ENCODE measurements around the gene BOC. TPM values are rescaled to one million over a fixed set of nuclear protein-coding genes. Genes with fewer than 3 reads are reported as not detected.

BOC gene
- polyA plus RNA-seq, 1 experiment = 17.7 TPM

DNA sequence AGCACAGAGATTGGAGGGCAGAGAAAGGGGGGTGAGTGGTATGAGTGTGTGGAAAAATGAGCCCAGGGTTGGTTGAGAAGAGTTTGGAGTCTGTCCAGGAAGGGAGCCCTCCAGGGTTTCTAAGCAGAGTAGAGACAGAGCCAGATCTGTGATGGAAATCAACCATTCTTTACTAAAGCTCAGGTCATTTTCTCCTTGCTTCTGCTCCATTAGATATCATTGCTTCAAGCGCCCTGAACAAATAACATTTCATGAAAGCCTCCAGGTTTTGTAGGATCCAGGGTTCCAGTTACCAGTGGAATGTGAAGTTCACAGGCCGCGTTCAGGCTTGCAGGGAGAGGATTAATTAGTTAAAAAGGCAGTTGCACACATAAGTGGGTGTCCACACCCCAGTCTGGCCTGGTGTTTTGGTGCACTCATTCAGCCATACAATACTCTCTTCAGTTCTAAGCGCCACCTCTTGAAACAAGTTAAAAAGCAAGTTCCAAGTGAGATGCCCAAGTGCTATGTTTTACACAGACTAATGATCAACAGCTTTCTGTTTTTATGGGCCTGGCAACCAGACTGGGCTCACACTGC is 16.4 kb upstream of the BOC start:
- POLR2A ChIA-PET = no interaction called here
- no peak for DNase-seq (ENCODE audit: low read depth)
- CTCF ChIA-PET = interaction anchor here (1.0 to 1.2 kb wide), 2 partner anchors 12 to 47 kb away, joined by 4 read pairs; no protein-coding TSS in a partner anchor

DNA sequence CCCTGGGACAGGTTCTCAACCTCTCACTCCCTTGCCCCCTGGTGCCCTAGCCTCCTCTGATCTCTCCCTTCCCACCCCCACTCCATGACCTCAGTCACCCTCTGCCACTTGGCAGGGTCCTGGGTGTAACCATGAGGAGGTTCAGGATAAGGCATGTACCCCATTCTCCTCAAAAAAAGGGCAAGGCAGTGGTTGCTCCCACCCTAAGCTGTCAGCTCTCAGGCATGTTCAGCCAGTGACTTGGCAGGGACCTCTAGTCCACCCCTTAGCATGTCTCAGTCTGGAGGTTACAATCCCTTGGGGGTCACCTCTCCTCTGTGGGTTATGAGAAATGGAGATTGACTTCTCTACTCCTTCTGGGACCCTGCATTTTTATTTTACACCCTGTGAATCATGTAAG is 11.0 kb upstream of the BOC start:
- Histone ChIP-seq H3K4me3 (ENCODE audit: low read depth, low read length) (no peak overlapping the region), H3K27me3 (ENCODE audit: control insufficient read depth, insufficient read depth, low read length) (peaks cover 3% of the 10 kb centered on the region), H3K36me3 (ENCODE audit: control insufficient read depth, insufficient read depth, low read length) (no peaks in the 10 kb centered on the region)
- ChIA-PET CTCF (interaction anchor here (1.1 to 1.4 kb wide), 2 partner anchors 11 to 64 kb away, joined by 4 read pairs; no protein-coding TSS in a partner anchor), POLR2A (no interaction called here)
- DNase-seq (ENCODE audit: low read depth) = no peak
- TF ChIP-seq, protein P1, sequence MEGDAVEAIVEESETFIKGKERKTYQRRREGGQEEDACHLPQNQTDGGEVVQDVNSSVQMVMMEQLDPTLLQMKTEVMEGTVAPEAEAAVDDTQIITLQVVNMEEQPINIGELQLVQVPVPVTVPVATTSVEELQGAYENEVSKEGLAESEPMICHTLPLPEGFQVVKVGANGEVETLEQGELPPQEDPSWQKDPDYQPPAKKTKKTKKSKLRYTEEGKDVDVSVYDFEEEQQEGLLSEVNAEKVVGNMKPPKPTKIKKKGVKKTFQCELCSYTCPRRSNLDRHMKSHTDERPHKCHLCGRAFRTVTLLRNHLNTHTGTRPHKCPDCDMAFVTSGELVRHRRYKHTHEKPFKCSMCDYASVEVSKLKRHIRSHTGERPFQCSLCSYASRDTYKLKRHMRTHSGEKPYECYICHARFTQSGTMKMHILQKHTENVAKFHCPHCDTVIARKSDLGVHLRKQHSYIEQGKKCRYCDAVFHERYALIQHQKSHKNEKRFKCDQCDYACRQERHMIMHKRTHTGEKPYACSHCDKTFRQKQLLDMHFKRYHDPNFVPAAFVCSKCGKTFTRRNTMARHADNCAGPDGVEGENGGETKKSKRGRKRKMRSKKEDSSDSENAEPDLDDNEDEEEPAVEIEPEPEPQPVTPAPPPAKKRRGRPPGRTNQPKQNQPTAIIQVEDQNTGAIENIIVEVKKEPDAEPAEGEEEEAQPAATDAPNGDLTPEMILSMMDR (IDR thresholded peaks at IDR 0.05; ENCODE audit: insufficient read depth, low read depth, low read length) = no peak

More for the DNA sequence above, 16.4 kb upstream of the BOC start:
- Histone ChIP-seq H3K27me3 (ENCODE audit: control insufficient read depth, insufficient read depth, low read length) (no peaks in the 10 kb centered on the region), H3K4me3 (ENCODE audit: low read depth, low read length) (no peak overlapping the region), H3K36me3 (ENCODE audit: control insufficient read depth, insufficient read depth, low read length) (no peaks in the 10 kb centered on the region)
- TF ChIP-seq, protein P1 (IDR thresholded peaks at IDR 0.05; ENCODE audit: insufficient read depth, low read depth, low read length) = no peak

DNA sequence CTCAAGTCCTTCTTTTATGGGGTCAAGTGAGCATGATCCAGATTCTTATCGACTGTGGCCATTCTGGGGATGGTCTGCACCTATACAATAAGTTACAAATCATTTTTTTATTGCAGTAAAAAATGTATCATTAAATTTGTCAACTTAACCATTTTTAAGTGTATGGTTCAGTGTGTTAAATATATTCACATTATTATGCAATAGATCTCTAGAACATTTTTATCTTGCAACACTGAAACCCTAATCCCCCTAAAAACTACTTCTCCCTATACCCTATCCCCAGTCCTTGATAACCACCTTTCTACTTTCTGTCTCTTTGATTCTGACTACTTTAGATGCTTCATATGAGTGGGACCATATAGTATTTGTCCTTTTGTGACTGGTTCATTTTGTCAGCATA is 10.4 kb upstream of the BOC start:
- H3K4me3 ChIP-seq (ENCODE audit: low read depth, low read length) = no peak overlapping the region
- H3K36me3 ChIP-seq (ENCODE audit: control insufficient read depth, insufficient read depth, low read length) = no peaks in the 10 kb centered on the region
- ChIA-PET POLR2A (no interaction called here), CTCF (no interaction called here)
- peaks cover 3% of the 10 kb centered on the region for H3K27me3 ChIP-seq (ENCODE audit: control insufficient read depth, insufficient read depth, low read length)
- TF ChIP-seq, protein P1 (IDR thresholded peaks at IDR 0.05; ENCODE audit: insufficient read depth, low read depth, low read length) = no peak
- no peak for DNase-seq (ENCODE audit: low read depth)

DNA sequence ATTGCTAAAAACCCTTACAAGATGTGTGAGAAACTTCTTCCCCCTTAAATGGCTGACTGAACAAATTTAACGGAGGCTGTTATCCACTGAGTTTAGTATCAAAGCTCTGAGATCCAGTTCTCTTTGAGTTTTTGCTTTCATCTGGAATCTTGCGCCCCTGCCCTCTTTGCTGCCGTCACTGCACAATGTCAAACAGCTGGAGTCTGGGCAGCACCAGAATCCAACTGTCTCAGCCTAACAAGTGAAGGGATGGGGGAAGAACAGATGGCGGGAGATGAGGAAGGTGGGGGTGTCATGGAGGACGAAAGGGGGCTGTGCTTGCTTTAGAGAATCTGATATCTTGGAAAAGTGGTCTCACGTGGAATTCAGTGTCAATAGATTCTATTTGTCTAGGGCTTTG is 7.0 kb upstream of the BOC start:
- no peak for DNase-seq (ENCODE audit: low read depth)
- Histone ChIP-seq H3K36me3 (ENCODE audit: control insufficient read depth, insufficient read depth, low read length) (no peaks in the 10 kb centered on the region), H3K4me3 (ENCODE audit: low read depth, low read length) (no peak overlapping the region), H3K27me3 (ENCODE audit: control insufficient read depth, insufficient read depth, low read length) (peaks cover 3% of the 10 kb centered on the region)
- POLR2A ChIA-PET = no interaction called here
- TF ChIP-seq, protein P1 (IDR thresholded peaks at IDR 0.05; ENCODE audit: insufficient read depth, low read depth, low read length) = no peak
- CTCF ChIA-PET = interaction anchor here (1.1 kb wide), 2 partner anchors 8 to 10 kb away, joined by 3 read pairs; no protein-coding TSS in a partner anchor

DNA sequence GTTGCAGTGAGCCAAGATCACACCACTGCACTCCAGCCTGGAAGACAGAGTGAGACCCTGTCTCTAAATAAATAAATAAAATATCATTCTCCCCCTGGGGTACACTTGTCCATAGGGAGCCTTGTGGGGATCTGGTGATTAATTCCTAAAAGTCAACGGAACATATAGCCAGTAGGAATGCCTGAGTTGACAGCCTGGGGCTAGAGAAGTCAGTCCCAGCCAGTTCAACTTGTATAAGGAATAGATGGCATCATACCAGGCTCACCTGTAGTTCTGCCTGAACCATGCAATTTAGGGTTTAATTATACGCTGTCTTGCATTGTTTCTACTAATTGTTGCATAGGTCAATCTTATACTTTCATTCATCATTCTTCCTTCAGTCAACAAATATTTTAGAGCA is 5.9 kb upstream of the BOC start:
- no peak overlapping the region for H3K4me3 ChIP-seq (ENCODE audit: low read depth, low read length)
- H3K27me3 ChIP-seq (ENCODE audit: control insufficient read depth, insufficient read depth, low read length) = peaks cover 3% of the 10 kb centered on the region
- POLR2A ChIA-PET = no interaction called here
- TF ChIP-seq, protein P1 (IDR thresholded peaks at IDR 0.05; ENCODE audit: insufficient read depth, low read depth, low read length) = no peak
- CTCF ChIA-PET = no interaction called here
- H3K36me3 ChIP-seq (ENCODE audit: control insufficient read depth, insufficient read depth, low read length) = no peaks in the 10 kb centered on the region
- DNase-seq (ENCODE audit: low read depth) = no peak
